Tracheal epithelial cell (primary cell): ENCODE measurements around the gene PURB. TPM values are rescaled to one million over a fixed set of nuclear protein-coding genes. Genes with fewer than 3 reads are reported as not detected.

Experiments
- total RNA-seq: library from RNA; depleted of rRNA; stranded (reverse); fragments of >200 nt; gene quantifications from 2 replicates; pipeline ENCODE4 v1.2.1, GENCODE V29; 2014

The PURB gene
- total RNA-seq = 15.7 and 20.9 TPM in 2 replicates

GRCh38 chr7:44885394-44886317, at the start of gene PURB:
TSS of gene PURB (minus strand) at chr7:44885530. CDS start at chr7:44885348, 182 bp downstream.

GRCh38 chr7:44847920-44848634, 37.3 kb downstream of the PURB start, which contains the start of gene H2AZ2:
TSS of gene H2AZ2 (minus strand) at chr7:44848087. CDS start at chr7:44847971, 116 bp downstream.

Other genes starting within 250 kb of the PURB start
- gene ZMIZ2, start 136.7 kb downstream of the PURB start, total RNA-seq = 5.3 and 10.1 TPM in 2 replicates
- 2,178 and 2,747 TPM in 2 replicates for gene PPIA, start 88.8 kb downstream of the PURB start, total RNA-seq
- 61.4 and 72.5 TPM in 2 replicates for gene H2AZ2, start 37.4 kb downstream of the PURB start, total RNA-seq
- gene MYO1G, start 93.5 kb upstream of the PURB start, total RNA-seq = under 0.01 and 0.43 TPM in 2 replicates
- gene CCM2, start 114.7 kb upstream of the PURB start, total RNA-seq = 40.9 and 45.1 TPM in 2 replicates
- under 0.01 and 0.96 TPM in 2 replicates for gene NACAD, start 203.4 kb upstream of the PURB start, total RNA-seq
- 106 and 129 TPM in 2 replicates for gene TBRG4, start 226.2 kb upstream of the PURB start, total RNA-seq